HEK293 (cell line): Measurements from ENCODE around the gene CEP85.

Experiments used
- GFI1B ChIP-seq: fragments of 450-650 bp; formaldehyde crosslinking; IDR thresholded peaks from 2 replicates; pipeline ENCODE4 v1.5.1; 2016; ENCODE audit warnings: missing biosample characterization, missing genetic modification characterization
- GLI4 ChIP-seq: fragments of 450-650 bp; formaldehyde crosslinking; IDR thresholded peaks from 2 replicates; pipeline ENCODE4 v1.5.1; 2016; ENCODE audit warnings: missing biosample characterization, missing genetic modification characterization
- GLIS2 ChIP-seq: fragments of 450-650 bp; formaldehyde crosslinking; IDR thresholded peaks from 2 replicates; pipeline ENCODE4 v1.5.1; 2016; ENCODE audit warnings: missing biosample characterization, missing genetic modification characterization
- HOXA7 ChIP-seq: sonication (generic); formaldehyde crosslinking; IDR thresholded peaks from 2 replicates; pipeline ENCODE4 v1.8.1; 2022; ENCODE audit warnings: missing genetic modification reagents, borderline replicate concordance
- TCF7L2 ChIP-seq: IDR thresholded peaks from 2 replicates; pipeline ENCODE4 v1.6.1; 2011; ENCODE audit warnings: low read depth, mild to moderate bottlenecking, inconsistent platforms, low read length, moderate library complexity, borderline replicate concordance
- ZFHX2 ChIP-seq: fragments of 450-650 bp; formaldehyde crosslinking; conservative IDR thresholded peaks from 2 replicates; pipeline ENCODE4 v1.5.1; 2016; ENCODE audit warnings: missing biosample characterization, missing genetic modification characterization
- ZFP69B ChIP-seq: fragments of 450-650 bp; formaldehyde crosslinking; IDR thresholded peaks from 2 replicates; pipeline ENCODE4 v1.5.1; 2016; ENCODE audit warnings: missing biosample characterization, missing genetic modification characterization
- ZNF10 ChIP-seq: fragments of 450-650 bp; formaldehyde crosslinking; IDR thresholded peaks from 2 replicates; pipeline ENCODE4 v1.5.1; 2017; ENCODE audit warnings: missing biosample characterization, missing genetic modification characterization
- ZNF114 ChIP-seq: fragments of 450-650 bp; formaldehyde crosslinking; IDR thresholded peaks from 2 replicates; pipeline ENCODE4 v1.5.0; 2017; ENCODE audit warnings: missing biosample characterization, missing genetic modification characterization
- ZNF133 ChIP-seq: fragments of 450-650 bp; formaldehyde crosslinking; IDR thresholded peaks from 2 replicates; pipeline ENCODE4 v1.5.1; 2016; ENCODE audit warnings: missing biosample characterization, missing genetic modification characterization
- ZNF16 ChIP-seq: fragments of 450-650 bp; formaldehyde crosslinking; IDR thresholded peaks from 2 replicates; pipeline ENCODE4 v1.5.1; 2016; ENCODE audit warnings: low read depth, missing biosample characterization, missing genetic modification characterization
- ZNF184 ChIP-seq: fragments of 450-650 bp; IDR thresholded peaks from 2 replicates; pipeline ENCODE4 v1.5.1; 2018; ENCODE audit warnings: missing biosample characterization, mild to moderate bottlenecking, missing genetic modification characterization
- ZNF23 ChIP-seq: fragments of 450-650 bp; formaldehyde crosslinking; IDR thresholded peaks from 2 replicates; pipeline ENCODE4 v1.5.1; 2016; ENCODE audit warnings: missing biosample characterization, missing genetic modification characterization, borderline replicate concordance
- ZNF341 ChIP-seq: fragments of 450-650 bp; formaldehyde crosslinking; IDR thresholded peaks from 2 replicates; pipeline ENCODE4; 2016; ENCODE audit warnings: low read depth, missing biosample characterization, missing genetic modification characterization
- ZNF473 ChIP-seq: fragments of 450-650 bp; formaldehyde crosslinking; IDR thresholded peaks from 2 replicates; pipeline ENCODE4 v1.5.1; 2017; ENCODE audit warnings: missing biosample characterization, missing genetic modification characterization
- ZNF521 ChIP-seq: fragments of 450-650 bp; formaldehyde crosslinking; IDR thresholded peaks from 2 replicates; pipeline ENCODE4 v1.5.1; 2017; ENCODE audit warnings: missing biosample characterization, mild to moderate bottlenecking, missing genetic modification characterization
- ZNF560 ChIP-seq: fragments of 450-650 bp; formaldehyde crosslinking; IDR thresholded peaks from 2 replicates; pipeline ENCODE4 v1.5.1; 2017; ENCODE audit warnings: missing biosample characterization, missing genetic modification characterization, borderline replicate concordance
- ZNF623 ChIP-seq: fragments of 450-650 bp; formaldehyde crosslinking; IDR thresholded peaks from 2 replicates; pipeline ENCODE4 v1.5.1; 2016; ENCODE audit warnings: missing biosample characterization, missing genetic modification characterization
- ZNF670 ChIP-seq: fragments of 450-650 bp; formaldehyde crosslinking; IDR thresholded peaks from 2 replicates; pipeline ENCODE4 v1.5.1; 2016; ENCODE audit warnings: missing biosample characterization, missing genetic modification characterization, low read depth
- ZNF76 ChIP-seq: fragments of 450-650 bp; formaldehyde crosslinking; IDR thresholded peaks from 2 replicates; pipeline ENCODE4; 2016; ENCODE audit warnings: low read depth, missing biosample characterization, missing genetic modification characterization, borderline replicate concordance
- ZNF791 ChIP-seq: fragments of 450-650 bp; formaldehyde crosslinking; IDR thresholded peaks from 2 replicates; pipeline ENCODE4 v1.5.1; 2016; ENCODE audit warnings: missing biosample characterization, missing genetic modification characterization
- ZNF837 ChIP-seq: fragments of 450-650 bp; formaldehyde crosslinking; IDR thresholded peaks from 2 replicates; pipeline ENCODE4 v1.5.1; 2016; ENCODE audit warnings: missing biosample characterization, missing genetic modification characterization
- TF ChIP-seq, protein P1 (sequence below): fragments of 450-650 bp; formaldehyde crosslinking; IDR thresholded peaks from 2 replicates; pipeline ENCODE4 v1.5.1; 2016; ENCODE audit warnings: missing biosample characterization, missing genetic modification characterization
- TF ChIP-seq, protein P2 (sequence below): fragments of 450-650 bp; formaldehyde crosslinking; IDR thresholded peaks from 2 replicates; pipeline ENCODE4 v1.5.1; 2017; ENCODE audit warnings: missing biosample characterization, missing genetic modification characterization
- TF ChIP-seq, protein P3 (sequence below): fragments of 450-650 bp; formaldehyde crosslinking; IDR thresholded peaks from 2 replicates; pipeline ENCODE4 v1.5.1; 2016; ENCODE audit warnings: missing biosample characterization, missing genetic modification characterization
- TF ChIP-seq, protein P4 (sequence below): fragments of 450-650 bp; formaldehyde crosslinking; IDR thresholded peaks from 2 replicates; pipeline ENCODE4 v1.5.1; 2016; ENCODE audit warnings: missing biosample characterization, missing genetic modification characterization, borderline replicate concordance
- TF ChIP-seq, protein P5 (sequence below): fragments of 450-650 bp; formaldehyde crosslinking; IDR thresholded peaks from 2 replicates; pipeline ENCODE4 v1.5.1; 2016; ENCODE audit warnings: missing biosample characterization, missing genetic modification characterization

CEP85 gene

DNA sequence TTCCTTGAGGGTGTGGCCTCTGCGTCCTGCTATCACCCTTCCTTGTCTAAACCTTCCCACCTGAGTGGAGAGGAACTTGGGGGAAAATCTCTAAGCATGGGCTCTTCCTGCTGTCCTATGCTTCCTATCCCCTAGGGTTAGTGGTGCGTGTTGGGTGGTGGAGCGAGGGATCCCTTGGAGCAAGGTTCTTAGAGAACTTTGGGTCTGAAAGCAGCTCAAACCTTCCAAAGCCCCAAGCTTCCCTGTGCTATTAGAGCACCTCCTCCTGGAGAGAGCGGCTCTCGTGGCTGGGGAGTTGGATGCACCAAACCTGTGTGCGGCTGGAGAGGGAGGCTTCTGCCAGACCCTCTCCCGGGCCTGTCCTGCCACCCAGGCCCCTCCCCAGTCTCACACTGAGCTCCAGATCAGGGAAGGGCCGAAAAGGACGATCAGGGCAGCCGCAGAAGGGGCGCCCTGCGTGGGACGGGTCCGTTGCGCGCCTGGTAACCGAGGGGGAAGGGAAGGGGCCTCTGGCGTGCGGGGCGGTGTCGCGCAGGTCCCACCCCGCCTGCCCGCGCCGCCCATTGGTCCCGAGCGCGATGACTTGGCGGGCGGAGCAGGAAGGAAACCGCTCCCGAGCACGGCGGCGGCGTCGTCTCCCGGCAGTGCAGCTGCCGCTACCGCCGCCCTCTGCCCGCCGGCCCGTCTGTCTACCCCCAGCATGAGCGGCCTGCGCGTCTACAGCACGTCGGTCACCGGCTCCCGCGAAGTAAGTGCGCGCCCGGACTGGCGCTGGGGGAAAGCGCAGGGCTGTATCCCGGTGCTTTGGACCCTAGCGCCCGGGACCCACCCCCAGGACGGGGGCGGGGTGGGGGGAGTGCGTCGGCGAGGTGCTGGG is 45.7 kb downstream of the CEP85 start, which contains the start of gene SH3BGRL3 (continued):
- TF ChIP-seq ZNF16 (no peak), ZNF23 (tag by site-specific recombination) (no peak), ZNF114 (no peak), ZNF837 (tag by site-specific recombination) (no peak), ZNF521 (tag by site-specific recombination) (no peak), ZNF76 (tag by site-specific recombination) (peak; percentile 42; the same call in 1 of the 2 replicates), ZNF791 (tag by site-specific recombination) (no peak), ZNF560 (tag by site-specific recombination) (no peak), GFI1B (tag by site-specific recombination) (no peak), HOXA7 (no peak), ZNF473 (tag by site-specific recombination) (no peak), ZNF10 (tag by site-specific recombination) (no peak; the same call in 1 of the 2 replicates), ZNF184 (no peak), GLIS2 (tag by site-specific recombination) (peak; percentile 89), GLI4 (tag by site-specific recombination) (0 out of 2 replicates have a peak, but pooled peaks have one; percentile 10), ZFP69B (tag by site-specific recombination) (peak; percentile 86), ZNF133 (tag by site-specific recombination) (no peak), TCF7L2 (no peak), ZNF670 (no peak), ZFHX2 (tag by site-specific recombination) (peak; percentile 71; the same call in 1 of the 2 replicates), ZNF341 (tag by site-specific recombination) (peak; percentile 96), ZNF623 (tag by site-specific recombination) (no peak; the same call in 1 of the 2 replicates)
- TF ChIP-seq, protein P1, sequence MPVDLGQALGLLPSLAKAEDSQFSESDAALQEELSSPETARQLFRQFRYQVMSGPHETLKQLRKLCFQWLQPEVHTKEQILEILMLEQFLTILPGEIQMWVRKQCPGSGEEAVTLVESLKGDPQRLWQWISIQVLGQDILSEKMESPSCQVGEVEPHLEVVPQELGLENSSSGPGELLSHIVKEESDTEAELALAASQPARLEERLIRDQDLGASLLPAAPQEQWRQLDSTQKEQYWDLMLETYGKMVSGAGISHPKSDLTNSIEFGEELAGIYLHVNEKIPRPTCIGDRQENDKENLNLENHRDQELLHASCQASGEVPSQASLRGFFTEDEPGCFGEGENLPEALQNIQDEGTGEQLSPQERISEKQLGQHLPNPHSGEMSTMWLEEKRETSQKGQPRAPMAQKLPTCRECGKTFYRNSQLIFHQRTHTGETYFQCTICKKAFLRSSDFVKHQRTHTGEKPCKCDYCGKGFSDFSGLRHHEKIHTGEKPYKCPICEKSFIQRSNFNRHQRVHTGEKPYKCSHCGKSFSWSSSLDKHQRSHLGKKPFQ = no peak
- TF ChIP-seq, protein P2, sequence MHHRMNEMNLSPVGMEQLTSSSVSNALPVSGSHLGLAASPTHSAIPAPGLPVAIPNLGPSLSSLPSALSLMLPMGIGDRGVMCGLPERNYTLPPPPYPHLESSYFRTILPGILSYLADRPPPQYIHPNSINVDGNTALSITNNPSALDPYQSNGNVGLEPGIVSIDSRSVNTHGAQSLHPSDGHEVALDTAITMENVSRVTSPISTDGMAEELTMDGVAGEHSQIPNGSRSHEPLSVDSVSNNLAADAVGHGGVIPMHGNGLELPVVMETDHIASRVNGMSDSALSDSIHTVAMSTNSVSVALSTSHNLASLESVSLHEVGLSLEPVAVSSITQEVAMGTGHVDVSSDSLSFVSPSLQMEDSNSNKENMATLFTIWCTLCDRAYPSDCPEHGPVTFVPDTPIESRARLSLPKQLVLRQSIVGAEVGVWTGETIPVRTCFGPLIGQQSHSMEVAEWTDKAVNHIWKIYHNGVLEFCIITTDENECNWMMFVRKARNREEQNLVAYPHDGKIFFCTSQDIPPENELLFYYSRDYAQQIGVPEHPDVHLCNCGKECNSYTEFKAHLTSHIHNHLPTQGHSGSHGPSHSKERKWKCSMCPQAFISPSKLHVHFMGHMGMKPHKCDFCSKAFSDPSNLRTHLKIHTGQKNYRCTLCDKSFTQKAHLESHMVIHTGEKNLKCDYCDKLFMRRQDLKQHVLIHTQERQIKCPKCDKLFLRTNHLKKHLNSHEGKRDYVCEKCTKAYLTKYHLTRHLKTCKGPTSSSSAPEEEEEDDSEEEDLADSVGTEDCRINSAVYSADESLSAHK (tag by site-specific recombination) = no peak
- TF ChIP-seq, protein P3, sequence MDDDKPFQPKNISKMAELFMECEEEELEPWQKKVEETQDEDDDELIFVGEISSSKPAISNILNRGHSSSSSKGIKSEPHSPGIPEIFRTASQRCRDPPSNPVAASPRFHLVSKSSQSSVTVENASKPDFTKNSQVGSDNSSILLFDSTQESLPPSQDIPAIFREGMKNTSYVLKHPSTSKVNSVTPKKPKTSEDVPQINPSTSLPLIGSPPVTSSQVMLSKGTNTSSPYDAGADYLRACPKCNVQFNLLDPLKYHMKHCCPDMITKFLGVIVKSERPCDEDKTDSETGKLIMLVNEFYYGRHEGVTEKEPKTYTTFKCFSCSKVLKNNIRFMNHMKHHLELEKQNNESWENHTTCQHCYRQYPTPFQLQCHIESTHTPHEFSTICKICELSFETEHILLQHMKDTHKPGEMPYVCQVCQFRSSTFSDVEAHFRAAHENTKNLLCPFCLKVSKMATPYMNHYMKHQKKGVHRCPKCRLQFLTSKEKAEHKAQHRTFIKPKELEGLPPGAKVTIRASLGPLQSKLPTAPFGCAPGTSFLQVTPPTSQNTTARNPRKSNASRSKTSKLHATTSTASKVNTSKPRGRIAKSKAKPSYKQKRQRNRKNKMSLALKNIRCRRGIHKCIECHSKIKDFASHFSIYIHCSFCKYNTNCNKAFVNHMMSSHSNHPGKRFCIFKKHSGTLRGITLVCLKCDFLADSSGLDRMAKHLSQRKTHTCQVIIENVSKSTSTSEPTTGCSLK (tag by site-specific recombination) = no peak
- TF ChIP-seq, protein P4, sequence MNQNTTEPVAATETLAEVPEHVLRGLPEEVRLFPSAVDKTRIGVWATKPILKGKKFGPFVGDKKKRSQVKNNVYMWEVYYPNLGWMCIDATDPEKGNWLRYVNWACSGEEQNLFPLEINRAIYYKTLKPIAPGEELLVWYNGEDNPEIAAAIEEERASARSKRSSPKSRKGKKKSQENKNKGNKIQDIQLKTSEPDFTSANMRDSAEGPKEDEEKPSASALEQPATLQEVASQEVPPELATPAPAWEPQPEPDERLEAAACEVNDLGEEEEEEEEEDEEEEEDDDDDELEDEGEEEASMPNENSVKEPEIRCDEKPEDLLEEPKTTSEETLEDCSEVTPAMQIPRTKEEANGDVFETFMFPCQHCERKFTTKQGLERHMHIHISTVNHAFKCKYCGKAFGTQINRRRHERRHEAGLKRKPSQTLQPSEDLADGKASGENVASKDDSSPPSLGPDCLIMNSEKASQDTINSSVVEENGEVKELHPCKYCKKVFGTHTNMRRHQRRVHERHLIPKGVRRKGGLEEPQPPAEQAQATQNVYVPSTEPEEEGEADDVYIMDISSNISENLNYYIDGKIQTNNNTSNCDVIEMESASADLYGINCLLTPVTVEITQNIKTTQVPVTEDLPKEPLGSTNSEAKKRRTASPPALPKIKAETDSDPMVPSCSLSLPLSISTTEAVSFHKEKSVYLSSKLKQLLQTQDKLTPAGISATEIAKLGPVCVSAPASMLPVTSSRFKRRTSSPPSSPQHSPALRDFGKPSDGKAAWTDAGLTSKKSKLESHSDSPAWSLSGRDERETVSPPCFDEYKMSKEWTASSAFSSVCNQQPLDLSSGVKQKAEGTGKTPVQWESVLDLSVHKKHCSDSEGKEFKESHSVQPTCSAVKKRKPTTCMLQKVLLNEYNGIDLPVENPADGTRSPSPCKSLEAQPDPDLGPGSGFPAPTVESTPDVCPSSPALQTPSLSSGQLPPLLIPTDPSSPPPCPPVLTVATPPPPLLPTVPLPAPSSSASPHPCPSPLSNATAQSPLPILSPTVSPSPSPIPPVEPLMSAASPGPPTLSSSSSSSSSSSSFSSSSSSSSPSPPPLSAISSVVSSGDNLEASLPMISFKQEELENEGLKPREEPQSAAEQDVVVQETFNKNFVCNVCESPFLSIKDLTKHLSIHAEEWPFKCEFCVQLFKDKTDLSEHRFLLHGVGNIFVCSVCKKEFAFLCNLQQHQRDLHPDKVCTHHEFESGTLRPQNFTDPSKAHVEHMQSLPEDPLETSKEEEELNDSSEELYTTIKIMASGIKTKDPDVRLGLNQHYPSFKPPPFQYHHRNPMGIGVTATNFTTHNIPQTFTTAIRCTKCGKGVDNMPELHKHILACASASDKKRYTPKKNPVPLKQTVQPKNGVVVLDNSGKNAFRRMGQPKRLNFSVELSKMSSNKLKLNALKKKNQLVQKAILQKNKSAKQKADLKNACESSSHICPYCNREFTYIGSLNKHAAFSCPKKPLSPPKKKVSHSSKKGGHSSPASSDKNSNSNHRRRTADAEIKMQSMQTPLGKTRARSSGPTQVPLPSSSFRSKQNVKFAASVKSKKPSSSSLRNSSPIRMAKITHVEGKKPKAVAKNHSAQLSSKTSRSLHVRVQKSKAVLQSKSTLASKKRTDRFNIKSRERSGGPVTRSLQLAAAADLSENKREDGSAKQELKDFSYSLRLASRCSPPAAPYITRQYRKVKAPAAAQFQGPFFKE (tag by site-specific recombination) = no peak
- TF ChIP-seq, protein P5, sequence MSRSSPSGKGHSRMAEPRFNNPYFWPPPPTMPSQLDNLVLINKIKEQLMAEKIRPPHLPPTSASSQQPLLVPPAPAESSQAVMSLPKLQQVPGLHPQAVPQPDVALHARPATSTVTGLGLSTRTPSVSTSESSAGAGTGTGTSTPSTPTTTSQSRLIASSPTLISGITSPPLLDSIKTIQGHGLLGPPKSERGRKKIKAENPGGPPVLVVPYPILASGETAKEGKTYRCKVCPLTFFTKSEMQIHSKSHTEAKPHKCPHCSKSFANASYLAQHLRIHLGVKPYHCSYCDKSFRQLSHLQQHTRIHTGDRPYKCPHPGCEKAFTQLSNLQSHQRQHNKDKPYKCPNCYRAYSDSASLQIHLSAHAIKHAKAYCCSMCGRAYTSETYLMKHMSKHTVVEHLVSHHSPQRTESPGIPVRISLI (tag by site-specific recombination) = no peak
